ENCODE data around the gene IRF7.

IRF7 gene

GRCh38 chr11:610146-610801, 5.5 kb downstream of the IRF7 start:
- DNase-seq (ENCODE audit: insufficient read length, low spot score) = no peak
- no peak for FAIRE-seq

GRCh38 chr11:609341-609811, 6.4 kb downstream of the IRF7 start:
- FAIRE-seq = no peak
- DNase-seq (ENCODE audit: insufficient read length, low spot score) = no peak

- FAIRE-seq (no peak), DNase-seq (ENCODE audit: insufficient read length, low spot score) (no peak)
These were observed 6.9 kb downstream of the IRF7 start for GRCh38 chr11:608791-609251.

- FAIRE-seq (no peak), DNase-seq (ENCODE audit: insufficient read length, low spot score) (no peak)
These were observed 7.6 kb downstream of the IRF7 start for GRCh38 chr11:607971-608659.

- no peak for DNase-seq (ENCODE audit: insufficient read length, low spot score)
- no peak for FAIRE-seq
These were observed 8.6 kb downstream of the IRF7 start for GRCh38 chr11:607020-607780.

GRCh38 chr11:606245-606644, 9.5 kb downstream of the IRF7 start:
- DNase-seq (ENCODE audit: insufficient read length, low spot score) (no peak), FAIRE-seq (no peak)

- DNase-seq (ENCODE audit: insufficient read length, low spot score) (no peak), FAIRE-seq (no peak)
These were observed 10.2 kb downstream of the IRF7 start for GRCh38 chr11:605286-606129.

GRCh38 chr11:603154-603553, 12.6 kb downstream of the IRF7 start:
- no peak for DNase-seq (ENCODE audit: insufficient read length, low spot score)
- no peak for FAIRE-seq

- FAIRE-seq (no peak), DNase-seq (ENCODE audit: insufficient read length, low spot score) (no peak)
These were observed 14.0 kb downstream of the IRF7 start for GRCh38 chr11:601573-602245.

GRCh38 chr11:598005-598680, 17.6 kb downstream of the IRF7 start:
- FAIRE-seq (no peak), DNase-seq (ENCODE audit: insufficient read length, low spot score) (no peak)

- FAIRE-seq = no peak
- no peak for DNase-seq (ENCODE audit: insufficient read length, low spot score)
These were observed 18.5 kb downstream of the IRF7 start for GRCh38 chr11:597166-597725.

GRCh38 chr11:596374-596773, 19.4 kb downstream of the IRF7 start:
- DNase-seq (ENCODE audit: insufficient read length, low spot score) (no peak), FAIRE-seq (no peak)

- no peak for DNase-seq (ENCODE audit: insufficient read length, low spot score)
These were observed 20.4 kb downstream of the IRF7 start for GRCh38 chr11:595400-595799.

GRCh38 chr11:593347-593746, 22.4 kb downstream of the IRF7 start:
- no peak for DNase-seq (ENCODE audit: insufficient read length, low spot score)
- FAIRE-seq = no peak

More at GRCh38 chr11:595400-595799, 20.4 kb downstream of the IRF7 start:
- no peak for FAIRE-seq

- no peak for DNase-seq (ENCODE audit: insufficient read length, low spot score)
- no peak for FAIRE-seq
These were observed 22.8 kb downstream of the IRF7 start for GRCh38 chr11:592918-593317.

GRCh38 chr11:592501-592900, 23.2 kb downstream of the IRF7 start:
- DNase-seq (ENCODE audit: insufficient read length, low spot score) (no peak), FAIRE-seq (no peak)

GRCh38 chr11:590997-591396, 24.8 kb downstream of the IRF7 start:
- no peak for FAIRE-seq
- no peak for DNase-seq (ENCODE audit: insufficient read length, low spot score)

GRCh38 chr11:589798-590197, 26.0 kb downstream of the IRF7 start:
- DNase-seq (ENCODE audit: insufficient read length, low spot score) (no peak), FAIRE-seq (no peak)

GRCh38 chr11:587978-588380, 27.8 kb downstream of the IRF7 start:
- no peak for FAIRE-seq
- no peak for DNase-seq (ENCODE audit: insufficient read length, low spot score)

Data from GM19239 (cell line).